NCI-H510A treated with DMSO at 0.1 percent for 48 hours (cell line): Measurements from ENCODE around the gene CPLX3.
"Not testable (repeated sequence)": the region's sequence is repeated elsewhere in the genome, so short reads cannot be mapped to it uniquely, and the experiment has no call there.

Experiments
- DNase-seq: peaks from one replicate; lab custom pipeline; 2025; lab: John Stamatoyannopoulos, UW

Gene CPLX3, protein sequence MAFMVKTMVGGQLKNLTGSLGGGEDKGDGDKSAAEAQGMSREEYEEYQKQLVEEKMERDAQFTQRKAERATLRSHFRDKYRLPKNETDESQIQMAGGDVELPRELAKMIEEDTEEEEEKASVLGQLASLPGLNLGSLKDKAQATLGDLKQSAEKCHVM

DNA sequence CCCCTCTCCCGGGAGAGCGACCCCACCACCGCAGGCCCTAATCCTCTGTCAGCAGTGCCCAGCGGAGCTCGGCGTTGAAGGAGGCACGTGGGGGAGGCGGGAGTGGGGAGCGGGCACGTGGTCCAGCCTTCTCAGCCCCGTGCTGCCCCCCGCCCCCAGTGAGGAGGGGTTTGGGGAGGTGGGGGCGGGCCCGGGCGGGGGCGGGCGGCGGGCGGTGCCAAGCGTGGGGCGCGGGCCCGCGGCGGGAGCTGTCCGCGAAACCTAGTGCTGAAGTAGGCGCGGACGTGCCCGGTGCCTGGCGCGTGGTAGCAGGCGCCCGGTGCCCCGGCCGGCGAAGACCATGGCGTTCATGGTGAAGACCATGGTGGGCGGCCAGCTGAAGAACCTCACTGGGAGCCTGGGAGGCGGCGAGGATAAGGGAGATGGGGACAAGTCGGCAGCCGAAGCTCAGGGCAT, at the start of gene CPLX3:
Gene CPLX3 (plus strand): TSS at position 264 of the 456 bp plus-strand sequence. CDS start 77 bp downstream, at position 341.
- no peak for DNase-seq

DNA sequence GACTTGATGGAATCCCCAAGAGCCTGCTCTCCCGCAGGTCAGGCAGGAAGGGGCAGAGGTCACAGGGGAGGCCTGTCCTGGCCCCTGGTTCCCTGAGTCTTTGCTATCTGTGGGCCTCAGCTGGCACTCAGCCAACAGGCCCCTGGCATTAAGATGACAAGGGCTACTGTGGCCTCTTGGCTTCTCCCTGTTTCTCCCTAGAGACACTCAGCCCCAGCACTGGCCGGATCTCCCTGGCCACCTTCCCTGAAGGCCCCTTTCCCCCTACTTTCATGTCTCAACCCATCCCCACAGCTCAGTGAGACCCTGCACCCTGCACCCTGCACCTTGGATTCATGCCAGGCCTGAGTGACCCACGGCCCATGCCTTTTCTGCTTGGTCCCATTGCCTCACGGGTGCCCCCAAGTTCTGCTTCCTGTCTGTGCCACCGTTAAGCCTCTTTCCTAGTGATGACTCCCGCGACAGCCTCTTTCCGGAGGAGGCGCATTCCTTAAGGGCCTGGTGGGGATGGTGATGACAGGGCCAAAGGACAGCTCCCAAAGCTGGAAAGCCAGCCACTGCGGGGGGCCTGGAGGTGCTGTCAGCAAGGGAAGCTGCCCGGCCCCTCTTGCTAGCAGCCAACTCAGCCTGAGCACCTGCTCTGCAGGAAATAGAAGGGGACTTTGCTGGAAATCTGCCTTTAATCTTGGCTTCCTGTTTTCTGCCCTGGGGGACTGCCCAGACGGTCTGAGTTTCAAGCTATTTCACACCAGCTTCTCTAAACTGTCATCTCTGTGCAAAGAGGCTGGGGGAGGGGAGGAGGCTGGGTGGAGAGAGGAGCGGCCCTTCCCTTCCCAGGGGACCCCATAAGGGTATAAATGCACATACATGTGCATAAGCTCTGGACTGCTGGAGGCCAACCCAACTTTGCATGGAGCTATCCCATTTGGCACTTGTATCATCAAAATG, 49.3 kb upstream of the CPLX3 start:
- no peak for DNase-seq

DNA sequence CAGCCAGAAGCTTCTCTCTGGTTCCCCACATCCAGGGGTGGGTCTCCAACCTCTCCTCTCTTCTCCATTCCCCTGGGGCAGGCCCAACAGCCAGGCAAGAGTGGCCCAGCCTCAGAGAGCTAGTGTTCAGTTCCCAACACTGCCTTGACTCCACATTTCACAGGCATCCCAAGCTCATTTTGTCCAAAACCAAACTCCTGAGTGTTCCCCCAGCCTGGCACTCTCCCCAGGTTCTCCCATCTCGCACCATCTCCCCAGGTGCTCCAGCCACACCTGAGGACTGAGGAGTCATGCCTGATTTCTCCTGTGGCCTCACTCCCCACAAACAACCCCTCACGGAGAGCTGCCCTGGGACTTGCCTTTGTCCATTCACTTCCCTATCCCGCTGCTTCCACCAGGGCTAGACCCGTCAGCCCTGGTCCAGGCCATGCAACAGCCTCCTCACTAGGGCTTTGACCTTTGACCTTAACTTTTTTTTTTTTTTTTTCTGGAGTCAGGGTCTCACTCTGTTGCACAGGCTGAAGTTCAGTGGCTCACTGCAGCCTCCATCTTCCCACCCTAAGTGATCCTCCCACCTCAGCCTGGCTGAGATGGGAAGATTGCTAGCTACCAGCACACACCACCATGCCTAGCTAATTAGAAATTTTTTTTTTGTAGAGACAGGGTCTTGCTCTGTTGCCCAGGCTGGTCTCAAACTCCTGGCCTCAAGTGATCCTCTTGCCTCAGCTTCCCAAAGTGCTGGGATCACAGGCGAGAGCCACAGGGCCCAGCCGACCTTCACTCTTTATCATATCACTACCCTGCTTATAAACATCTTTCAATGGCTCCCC, 48.4 kb upstream of the CPLX3 start:
- DNase-seq: no peak

- DNase-seq: no peak
Measured at GRCh38 chr15:74778599-74778970, 47.8 kb upstream of the CPLX3 start.

DNA sequence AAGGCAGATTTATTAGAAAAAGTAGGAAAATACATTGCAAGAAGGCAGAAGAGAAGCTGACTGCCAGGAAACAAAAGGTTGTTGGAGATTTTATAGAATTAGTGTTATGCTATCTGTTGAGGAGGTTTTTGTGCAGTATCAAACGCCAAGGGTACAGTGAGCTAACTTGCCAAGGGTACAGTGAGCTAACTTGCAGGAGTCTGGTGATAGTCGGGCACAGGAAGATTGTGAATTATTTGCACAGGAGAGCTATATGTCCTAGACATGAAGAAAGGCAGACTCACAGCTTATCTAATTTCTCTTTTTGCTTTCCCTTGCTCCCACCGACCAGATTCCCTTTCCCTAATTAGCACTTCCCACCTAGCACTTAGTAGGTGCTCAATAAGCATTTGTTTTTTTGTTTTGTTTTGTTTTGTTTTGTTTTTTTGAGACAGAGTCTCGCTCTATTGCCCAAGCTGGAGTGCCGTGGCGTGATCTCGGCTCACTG, 47.2 kb upstream of the CPLX3 start:
- no peak for DNase-seq

- DNase-seq: no peak
Measured at GRCh38 chr15:74780523-74781430, 45.6 kb upstream of the CPLX3 start.

GRCh38 chr15:74781431-74782258, 44.8 kb upstream of the CPLX3 start, which contains the start of gene CSK:
Gene CSK, plus strand, starts transcription at chr15:74782080. Its CDS starts 16,218 bp downstream, at chr15:74798298.
- DNase-seq: peak; percentile 25

DNA sequence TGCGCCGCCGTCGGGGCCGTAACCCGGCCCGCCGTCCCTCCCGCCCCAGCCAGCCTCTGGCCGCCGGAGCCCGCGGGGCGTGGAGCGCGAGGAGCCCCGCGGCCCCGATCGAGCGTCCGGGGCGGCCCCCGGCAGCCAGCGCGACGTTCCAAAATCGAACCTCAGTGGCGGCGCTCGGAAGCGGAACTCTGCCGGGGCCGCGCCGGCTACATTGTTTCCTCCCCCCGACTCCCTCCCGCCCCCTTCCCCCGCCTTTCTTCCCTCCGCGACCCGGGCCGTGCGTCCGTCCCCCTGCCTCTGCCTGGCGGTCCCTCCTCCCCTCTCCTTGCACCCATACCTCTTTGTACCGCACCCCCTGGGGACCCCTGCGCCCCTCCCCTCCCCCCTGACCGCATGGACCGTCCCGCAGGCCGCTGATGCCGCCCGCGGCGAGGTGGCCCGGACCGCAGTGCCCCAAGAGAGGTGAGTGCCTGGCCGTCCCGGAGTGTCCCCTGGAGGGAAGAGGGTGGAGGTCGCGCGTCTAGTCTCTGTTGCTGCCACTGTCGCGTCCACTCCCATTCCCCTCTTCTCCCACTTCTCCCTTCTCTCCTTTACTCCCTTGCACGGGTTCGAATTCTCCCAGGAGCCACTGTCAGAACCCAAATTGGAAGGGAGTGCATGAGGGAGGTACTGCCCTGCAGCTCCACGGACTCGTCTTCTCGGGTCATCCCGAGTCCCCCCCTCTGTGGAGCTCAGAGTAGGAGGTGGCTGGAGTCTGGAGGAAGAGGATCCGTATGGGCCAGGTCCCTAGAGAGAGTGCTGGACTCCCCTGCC, 44.0 kb upstream of the CPLX3 start:
- no peak for DNase-seq

- no peak for DNase-seq
Measured at GRCh38 chr15:74783072-74783807, 43.2 kb upstream of the CPLX3 start.

GRCh38 chr15:74783808-74784175, 42.6 kb upstream of the CPLX3 start:
- DNase-seq: no peak

DNA sequence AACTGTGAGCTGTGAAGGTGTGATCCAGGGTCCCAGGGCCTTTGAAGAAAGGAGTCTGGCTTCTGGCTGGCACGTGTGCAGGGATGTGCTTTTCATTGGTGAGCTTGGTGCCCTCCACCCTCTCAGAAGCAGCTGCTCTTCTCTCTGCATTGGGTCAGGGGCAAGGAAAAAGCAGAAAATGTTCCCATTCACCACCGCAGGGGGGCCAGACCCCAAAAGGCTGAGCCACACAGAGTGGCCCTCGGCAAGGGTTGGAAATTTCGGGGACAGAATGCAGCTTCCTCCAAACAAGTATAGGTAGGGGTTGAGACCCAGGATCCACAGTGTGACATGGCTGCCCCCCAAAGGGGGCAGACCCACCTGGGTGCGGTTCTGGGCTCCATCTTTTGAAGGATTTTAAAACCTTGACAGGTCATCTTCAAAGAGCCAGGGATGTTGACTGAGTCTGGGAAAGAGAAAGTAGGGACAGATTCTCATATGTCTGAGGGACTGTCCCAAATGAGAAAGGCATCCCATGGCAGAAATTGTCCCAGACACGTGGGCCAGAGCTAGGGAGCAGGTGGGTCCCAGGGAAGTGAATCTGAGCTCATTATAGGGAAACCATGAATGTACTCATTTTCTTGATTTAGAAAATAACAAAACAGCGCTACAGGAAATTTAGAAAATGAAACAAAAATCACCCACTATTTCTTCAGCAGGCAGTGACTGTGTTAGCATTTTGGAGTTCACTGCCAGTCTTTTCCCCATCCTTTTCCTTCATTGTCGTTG, 41.8 kb upstream of the CPLX3 start:
- DNase-seq: no peak

DNA sequence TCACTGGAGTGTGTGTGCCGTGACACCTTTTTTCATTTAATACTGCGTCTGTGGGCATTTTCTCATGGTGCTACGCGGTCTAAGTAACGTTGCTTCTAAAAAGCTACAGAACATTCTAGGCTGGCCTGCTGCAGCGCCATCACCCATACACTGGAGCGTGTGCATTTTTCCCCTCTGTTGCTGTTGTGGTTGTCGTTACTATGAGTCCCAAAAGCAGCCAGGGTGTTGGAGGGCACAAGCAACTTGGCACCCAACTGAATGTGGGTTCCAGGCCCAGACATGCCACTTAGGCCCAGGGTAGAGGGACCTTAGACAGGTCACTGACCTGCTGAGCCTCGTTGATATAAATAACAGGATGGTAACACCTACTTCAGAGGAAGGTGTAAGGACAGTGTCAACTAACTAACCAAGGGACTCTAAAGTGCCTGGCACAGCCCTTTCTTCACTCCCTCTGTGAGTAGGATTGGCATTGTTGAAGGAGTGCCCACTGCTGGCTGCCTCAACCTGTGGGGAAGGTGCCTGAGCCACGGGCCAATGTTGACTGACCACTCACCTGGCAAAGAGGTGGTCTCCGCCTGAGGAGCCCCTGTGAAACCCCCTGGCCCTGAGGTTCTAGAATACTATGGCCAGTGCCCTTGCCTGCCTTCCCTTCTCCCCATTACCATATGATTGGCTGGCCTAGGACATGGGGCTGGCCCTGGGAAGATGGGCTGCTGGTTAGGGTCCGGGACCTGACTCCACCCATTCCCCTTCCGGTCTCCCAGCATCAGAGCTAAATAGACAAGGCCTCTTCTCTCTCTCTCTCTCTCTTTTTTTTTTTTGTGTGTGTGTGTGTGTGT, 41.0 kb upstream of the CPLX3 start:
- no peak for DNase-seq

GRCh38 chr15:74786081-74786480, 40.3 kb upstream of the CPLX3 start:
- DNase-seq: not testable (repeated sequence)

- no peak for DNase-seq
Measured at GRCh38 chr15:74786551-74787165, 39.8 kb upstream of the CPLX3 start.

DNA sequence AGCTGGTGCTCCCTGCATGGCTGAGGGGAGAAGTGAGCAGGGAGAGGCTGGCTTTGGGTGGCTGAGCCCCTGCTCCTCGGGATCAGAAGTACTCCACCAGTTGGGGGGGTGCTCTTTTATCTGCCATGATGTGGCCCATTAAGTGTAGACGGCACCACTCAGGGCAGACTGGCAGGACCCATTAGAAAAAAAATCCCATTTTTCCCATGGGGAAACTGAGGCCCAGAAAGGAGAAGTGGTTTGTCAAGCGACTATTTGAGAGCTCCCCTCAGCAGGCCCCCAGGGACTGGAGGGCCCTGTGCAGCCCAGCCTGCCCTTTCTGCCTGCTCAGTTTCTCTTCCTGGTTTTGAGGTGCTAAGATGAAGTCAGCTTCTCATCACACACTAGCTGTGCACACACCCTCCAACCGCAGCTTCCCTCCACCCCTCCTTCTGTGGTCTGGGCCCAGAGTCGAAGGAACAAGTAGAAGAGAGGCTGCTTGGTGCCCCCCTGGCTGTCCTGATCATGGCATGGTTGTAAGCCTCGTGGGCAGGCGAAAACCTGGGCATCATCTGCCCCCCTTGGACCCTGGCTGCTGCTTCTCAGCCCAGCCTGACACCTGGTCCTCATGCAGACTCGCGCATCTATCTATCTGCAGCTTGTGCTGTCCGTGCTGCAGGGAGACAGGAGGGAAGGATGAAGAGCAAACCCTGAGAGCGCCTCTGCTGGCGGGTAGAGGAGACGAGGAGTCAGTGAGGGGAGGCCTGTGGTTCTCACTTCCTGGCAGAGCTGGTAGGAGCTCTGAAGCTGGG, 39.0 kb upstream of the CPLX3 start:
- DNase-seq: peak; percentile 24
